Gastrocnemius medialis (tissue), 4 donors: ENCODE results near the gene ATXN1. TPM values are rescaled to one million over a fixed set of nuclear protein-coding genes. Genes with fewer than 3 reads are reported as not detected.

Experiments
- ATAC-seq, 2 donors: fragments of 150-250 bp; one replicate each; pipeline ENCODE4 v1.9.1; 2016
- DNase-seq, 2 donors: peaks; one replicate each; pipeline ENCODE4 v3.0.0-alpha.2; 2019
- H3K27ac ChIP-seq, 4 donors: fragments of 200-600 bp; sonication (generic); 1 replicate in 1 of 4; 2 replicates in 3 of 4; pipeline ENCODE4 v1.5.1; 2016 to 2018; ENCODE audit warnings: mild to moderate bottlenecking in 2 of 4, moderate library complexity in 1 of 4
- H3K27me3 ChIP-seq, 3 donors: fragments of 200-600 bp; sonication (generic) in 2 of 3; 1 replicate in 1 of 3; 2 replicates in 2 of 3; pipeline versions ENCODE4 v1.5.1 to v1.6.0; 2016 to 2019; ENCODE audit warnings: mild to moderate bottlenecking in 1 of 3, moderate library complexity in 1 of 3
- H3K36me3 ChIP-seq, 2 donors: fragments of 200-600 bp; sonication (generic) in 1 of 2; one replicate each; pipeline ENCODE4 v1.5.1; 2017 to 2018
- H3K4me1 ChIP-seq, 2 donors: fragments of 200-600 bp; sonication (generic) in 1 of 2; one replicate each; pipeline ENCODE4 v1.5.1; 2016 to 2017; ENCODE audit warnings: mild to moderate bottlenecking in 2 of 2
- H3K4me3 ChIP-seq, 4 donors: fragments of 200-600 bp; sonication (generic) in 3 of 4; 1 replicate in 1 of 4; 2 replicates in 3 of 4; pipeline ENCODE4 v1.5.1; 2016 to 2019; ENCODE audit warnings: mild to moderate bottlenecking in 2 of 4
- H3K9me3 ChIP-seq, 3 donors: fragments of 200-600 bp; sonication (generic) in 2 of 3; 1 replicate in 1 of 3; 2 replicates in 2 of 3; pipeline ENCODE4 v1.5.1; 2016 to 2019
- POLR2A ChIP-seq, 2 donors: fragments of 450-650 bp; IDR thresholded peaks; one replicate each; pipeline ENCODE4 v1.6.1; 2017; ENCODE audit warnings: antibody characterized with exemption in 2 of 2, mild to moderate bottlenecking in 2 of 2, moderate library complexity in 2 of 2
- in situ Hi-C, 4 donors: fragments of 200-750 bp; cut with MboI; loops; one replicate each; pipeline versions ENCODE4 v1.15.0 to v1.8.0; 2017; ENCODE audit warnings: low sequenced_read_pairs in 4 of 4
- intact Hi-C: fragments of 100-400 bp; cut with DNase I; formaldehyde crosslinking; loops from one replicate; pipeline ENCODE4 v1.15.1; 2023; ENCODE audit warnings: low total_unique reads
- total RNA-seq, 4 donors: library from RNA; depleted of rRNA; stranded (reverse); fragments of >200 nt; gene quantifications; one replicate each; pipeline versions ENCODE4 v1.1.0 to v1.2.3, GENCODE V29; 2016
- TF ChIP-seq, protein P1 (sequence below), 5 experiments: fragments of 450-650 bp in 3 of 5; fragments of 200-600 bp in 2 of 5; sonication (generic) in 2 of 5; IDR thresholded peaks in 4 of 5; conservative IDR thresholded peaks in 1 of 5; 1 replicate in 4 of 5; 2 replicates in 1 of 5; pipeline ENCODE4 v1.5.1; 2016 to 2019; ENCODE audit warnings: antibody characterized with exemption in 5 of 5, mild to moderate bottlenecking in 3 of 5, moderate library complexity in 3 of 5

The ATXN1 gene
- total RNA-seq, 4 donors from 2014 or later = 21.8 to 42.9 (median 33.1) TPM

DNA sequence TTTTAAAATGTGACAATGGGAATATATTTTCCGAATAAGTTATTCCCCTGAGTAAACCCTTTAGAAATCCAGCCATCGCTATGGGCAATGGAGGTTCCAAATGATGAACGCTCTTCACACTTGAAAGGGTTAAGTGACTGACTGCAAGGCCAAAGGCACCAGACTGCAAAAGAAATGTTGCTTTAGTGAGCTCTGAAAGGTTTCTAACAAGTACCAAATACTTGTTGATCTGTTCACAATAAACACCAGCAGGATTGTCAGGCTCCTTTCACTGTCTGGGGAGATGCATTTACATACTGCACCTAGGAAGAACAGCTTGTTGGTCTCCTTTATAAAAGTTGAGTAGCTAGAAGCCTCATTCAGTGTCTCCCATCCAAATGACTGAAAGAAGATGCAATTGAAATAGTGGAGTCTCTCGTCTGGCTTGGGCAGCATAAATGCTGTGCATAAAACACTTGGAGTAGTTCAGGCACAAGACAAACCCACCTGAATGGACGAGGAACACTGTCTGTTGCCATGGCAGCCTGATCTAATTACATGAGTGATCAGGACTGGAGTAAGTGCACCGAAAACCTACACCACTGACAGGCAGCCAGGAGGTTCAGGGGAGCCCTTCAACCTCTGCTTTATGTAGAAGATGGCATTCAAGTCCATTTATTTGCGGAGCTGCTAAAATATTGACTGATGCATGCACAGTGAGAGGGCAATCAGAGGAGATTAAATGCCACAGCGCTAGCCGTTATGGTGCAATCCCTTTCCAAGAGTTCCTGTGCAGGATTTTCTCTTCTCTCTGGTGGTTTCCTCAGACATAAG, 2.9 kb downstream of the ATXN1 start:
- no peak for ATAC-seq
- Histone ChIP-seq H3K9me3 (no peaks in the 10 kb centered on the region), H3K4me3 (peak overlapping the region in 3 of 4 donors; percentile 85 to 97 (median 97)), H3K27me3 (no peaks in the 10 kb centered on the region), H3K4me1 (peaks cover 51 to 64% of the 10 kb centered on the region in 2 donors), H3K27ac (peak overlapping the region; percentile 96 to 99 (median 98)), H3K36me3 (no peaks in the 10 kb centered on the region)
- in situ Hi-C loops (loop anchor here in 1 of 4 donors (10.0 kb wide), 1 partner anchor 84 kb away; no protein-coding TSS in a partner anchor), intact Hi-C loops (no loop called here)
- DNase-seq = no peak
- TF ChIP-seq, protein P1, sequence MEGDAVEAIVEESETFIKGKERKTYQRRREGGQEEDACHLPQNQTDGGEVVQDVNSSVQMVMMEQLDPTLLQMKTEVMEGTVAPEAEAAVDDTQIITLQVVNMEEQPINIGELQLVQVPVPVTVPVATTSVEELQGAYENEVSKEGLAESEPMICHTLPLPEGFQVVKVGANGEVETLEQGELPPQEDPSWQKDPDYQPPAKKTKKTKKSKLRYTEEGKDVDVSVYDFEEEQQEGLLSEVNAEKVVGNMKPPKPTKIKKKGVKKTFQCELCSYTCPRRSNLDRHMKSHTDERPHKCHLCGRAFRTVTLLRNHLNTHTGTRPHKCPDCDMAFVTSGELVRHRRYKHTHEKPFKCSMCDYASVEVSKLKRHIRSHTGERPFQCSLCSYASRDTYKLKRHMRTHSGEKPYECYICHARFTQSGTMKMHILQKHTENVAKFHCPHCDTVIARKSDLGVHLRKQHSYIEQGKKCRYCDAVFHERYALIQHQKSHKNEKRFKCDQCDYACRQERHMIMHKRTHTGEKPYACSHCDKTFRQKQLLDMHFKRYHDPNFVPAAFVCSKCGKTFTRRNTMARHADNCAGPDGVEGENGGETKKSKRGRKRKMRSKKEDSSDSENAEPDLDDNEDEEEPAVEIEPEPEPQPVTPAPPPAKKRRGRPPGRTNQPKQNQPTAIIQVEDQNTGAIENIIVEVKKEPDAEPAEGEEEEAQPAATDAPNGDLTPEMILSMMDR (IDR thresholded peaks at IDR 0.05 in 4 of 5, conservative IDR thresholded peaks at IDR 0.05 in 1 of 5) = no peak
- TF ChIP-seq POLR2A (IDR thresholded peaks at IDR 0.05) = no peak

DNA sequence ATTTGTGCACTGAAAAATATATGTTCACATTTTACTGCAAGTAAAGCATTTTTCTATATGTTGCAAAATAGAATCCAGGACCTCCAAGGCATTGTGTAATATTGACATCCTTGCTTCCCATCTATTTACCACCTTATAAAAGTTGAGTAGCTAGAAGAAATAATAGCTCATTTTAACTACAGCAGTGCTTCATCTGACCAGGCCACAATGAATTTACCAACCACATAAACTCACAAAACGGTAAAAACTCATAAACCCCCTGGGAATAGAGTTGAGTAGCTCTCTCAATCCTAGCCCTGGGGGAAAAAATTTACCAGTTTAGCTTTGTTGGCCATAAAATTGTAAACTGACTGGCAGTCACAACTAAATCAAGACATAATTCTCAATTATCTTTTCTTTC, 3.9 kb downstream of the ATXN1 start:
- Histone ChIP-seq H3K4me1 (peaks cover 62 to 68% of the 10 kb centered on the region in 2 donors), H3K9me3 (no peaks in the 10 kb centered on the region), H3K27ac (peak overlapping the region; percentile 96 to 99 (median 98)), H3K27me3 (no peaks in the 10 kb centered on the region), H3K4me3 (no peak overlapping the region), H3K36me3 (no peaks in the 10 kb centered on the region)
- DNase-seq (no peak), ATAC-seq (no peak)
- in situ Hi-C loops (loop anchor here in 1 of 4 donors (10.0 kb wide), 1 partner anchor 83 kb away; no protein-coding TSS in a partner anchor), intact Hi-C loops (no loop called here)
- TF ChIP-seq POLR2A (IDR thresholded peaks at IDR 0.05) = no peak
- TF ChIP-seq, protein P1 (IDR thresholded peaks at IDR 0.05 in 4 of 5, conservative IDR thresholded peaks at IDR 0.05 in 1 of 5) = no peak

DNA sequence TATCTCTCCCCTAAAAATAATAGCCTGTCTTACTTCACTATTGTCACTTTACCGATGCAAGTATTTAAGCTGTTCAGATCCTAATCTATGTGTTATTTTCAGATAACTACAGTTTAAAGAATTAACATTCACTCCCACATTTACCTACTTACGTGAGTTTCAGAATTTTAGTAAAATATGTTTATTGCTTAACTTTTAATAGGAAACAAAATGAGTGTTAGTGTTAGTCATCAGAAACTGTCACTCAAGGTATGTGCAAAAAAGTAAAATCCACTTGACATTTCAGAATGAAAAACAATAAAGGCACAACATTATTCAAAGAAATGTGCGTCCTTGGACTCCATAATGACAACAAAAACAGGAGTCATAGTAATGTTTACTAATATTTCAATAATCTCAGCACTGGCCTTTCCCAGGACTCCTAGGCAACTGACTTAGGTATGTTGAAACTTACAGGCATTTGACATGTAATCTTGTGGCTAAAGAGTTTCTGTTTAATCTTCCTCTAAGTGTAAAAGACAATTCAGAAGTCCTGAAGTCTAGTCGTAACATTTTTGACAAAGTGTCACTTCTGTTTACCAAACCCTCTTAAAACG, 4.5 kb downstream of the ATXN1 start:
- ATAC-seq = no peak
- no peaks in the 10 kb centered on the region for H3K27me3 ChIP-seq
- no peak for DNase-seq
- H3K9me3 ChIP-seq = no peaks in the 10 kb centered on the region
- H3K4me1 ChIP-seq = peaks cover 66 to 73% of the 10 kb centered on the region in 2 donors
- no peak for TF ChIP-seq POLR2A (IDR thresholded peaks at IDR 0.05)
- TF ChIP-seq, protein P1 (IDR thresholded peaks at IDR 0.05 in 4 of 5, conservative IDR thresholded peaks at IDR 0.05 in 1 of 5) = no peak
- H3K4me3 ChIP-seq = no peak overlapping the region
- H3K36me3 ChIP-seq = no peaks in the 10 kb centered on the region
- H3K27ac ChIP-seq = peak overlapping the region; percentile 96 to 99 (median 98)
- in situ Hi-C loops = loop anchor here in 1 of 4 donors (10.0 kb wide), 1 partner anchor 82 kb away; no protein-coding TSS in a partner anchor
- intact Hi-C loops = no loop called here

DNA sequence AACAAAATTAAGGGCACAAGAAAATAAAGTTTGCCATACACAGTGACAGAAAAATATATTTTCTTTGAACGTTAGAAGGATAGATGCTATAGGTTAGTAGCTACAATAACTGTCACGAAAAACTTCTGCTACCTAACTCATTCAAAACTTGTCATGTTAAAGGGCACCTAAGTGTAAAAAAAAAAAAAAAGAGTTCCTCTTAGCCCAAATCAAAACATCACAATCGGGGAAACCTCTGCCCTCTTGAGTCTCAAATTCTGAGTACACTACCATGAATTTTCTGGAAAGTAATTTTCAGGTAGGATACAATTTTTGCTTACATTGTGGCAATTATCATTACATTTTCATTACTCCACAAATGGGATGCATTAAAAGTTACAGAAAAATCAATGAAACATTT, 5.7 kb downstream of the ATXN1 start:
- H3K9me3 ChIP-seq = no peaks in the 10 kb centered on the region
- in situ Hi-C loops = loop anchor here in 1 of 4 donors (10.0 kb wide), 1 partner anchor 81 kb away; no protein-coding TSS in a partner anchor
- intact Hi-C loops = no loop called here
- no peak for DNase-seq
- H3K27ac ChIP-seq = peak overlapping the region; percentile 96 to 99 (median 98)
- no peak overlapping the region for H3K4me3 ChIP-seq
- no peaks in the 10 kb centered on the region for H3K27me3 ChIP-seq
- no peaks in the 10 kb centered on the region for H3K36me3 ChIP-seq
- TF ChIP-seq POLR2A (IDR thresholded peaks at IDR 0.05) = no peak
- TF ChIP-seq, protein P1 (IDR thresholded peaks at IDR 0.05 in 4 of 5, conservative IDR thresholded peaks at IDR 0.05 in 1 of 5) = no peak
- ATAC-seq = no peak
- peaks cover 72 to 83% of the 10 kb centered on the region in 2 donors for H3K4me1 ChIP-seq
